Thyroid gland (tissue), 4 donors: Measurements from ENCODE around the gene PDE11A. TPM values are rescaled to one million over a fixed set of nuclear protein-coding genes. Genes with fewer than 3 reads are reported as not detected.

Source experiments
- DNase-seq, 2 donors: peaks; one replicate each; pipeline ENCODE4 v3.0.0-alpha.2; 2019
- H3K27ac ChIP-seq, 3 donors: fragments of 200-600 bp; sonication (generic); 1 replicate in 2 of 3; 2 replicates in 1 of 3; pipeline ENCODE4 v1.5.1; 2016 to 2019; ENCODE audit warnings: mild to moderate bottlenecking in 1 of 3, moderate library complexity in 1 of 3
- H3K27me3 ChIP-seq: fragments of 200-600 bp; sonication (generic); one replicate; pipeline ENCODE4 v1.5.1; 2019
- H3K36me3 ChIP-seq, 2 donors: fragments of 200-600 bp; sonication (generic); one replicate each; pipeline ENCODE4 v1.5.1; 2016 to 2019
- H3K4me1 ChIP-seq, 2 donors: fragments of 200-600 bp; sonication (generic); one replicate each; pipeline ENCODE4 v1.5.1; 2017 to 2019
- H3K4me3 ChIP-seq, 3 donors: fragments of 200-600 bp; sonication (generic); replicated peaks in 1 of 3; 1 replicate in 2 of 3; 2 replicates in 1 of 3; pipeline ENCODE4 v1.5.1; 2016; ENCODE audit warnings: mild to moderate bottlenecking in 1 of 3
- H3K9me3 ChIP-seq: fragments of 200-600 bp; sonication (generic); one replicate; pipeline ENCODE4 v1.5.1; 2017
- POLR2A ChIP-seq, 2 donors: fragments of 450-650 bp; IDR thresholded peaks; one replicate each; pipeline ENCODE4 v1.6.1; 2017; ENCODE audit warnings: antibody characterized with exemption in 2 of 2, mild to moderate bottlenecking in 2 of 2, moderate library complexity in 1 of 2
- WGBS, 2 donors: methylation state at CpG; one replicate each; pipeline ENCODE4 v1.1.5; 2017; 5-methylcytosine and 5-hydroxymethylcytosine counted together
- intact Hi-C: fragments of 100-400 bp; cut with DNase I; formaldehyde crosslinking; loops from one replicate; pipeline ENCODE4 v1.15.1; 2023
- total RNA-seq, 4 donors: library from RNA; depleted of rRNA; stranded (reverse); fragments of >200 nt; gene quantifications; one replicate each; pipeline ENCODE4 v1.2.3, GENCODE V29; 2016
- TF ChIP-seq, protein P1 (sequence below), 6 experiments: fragments of 200-600 bp in 3 of 6; fragments of 450-650 bp in 3 of 6; sonication (generic) in 3 of 6; IDR thresholded peaks; one replicate each; pipeline ENCODE4 v1.5.1; 2016 to 2019; ENCODE audit warnings: antibody characterized with exemption in 6 of 6, mild to moderate bottlenecking in 2 of 6, inconsistent platforms in 1 of 6, moderate library complexity in 1 of 6

Gene PDE11A
- total RNA-seq, 4 donors from 2014 or later = 2.2 to 4.0 (median 3.0) TPM

DNA sequence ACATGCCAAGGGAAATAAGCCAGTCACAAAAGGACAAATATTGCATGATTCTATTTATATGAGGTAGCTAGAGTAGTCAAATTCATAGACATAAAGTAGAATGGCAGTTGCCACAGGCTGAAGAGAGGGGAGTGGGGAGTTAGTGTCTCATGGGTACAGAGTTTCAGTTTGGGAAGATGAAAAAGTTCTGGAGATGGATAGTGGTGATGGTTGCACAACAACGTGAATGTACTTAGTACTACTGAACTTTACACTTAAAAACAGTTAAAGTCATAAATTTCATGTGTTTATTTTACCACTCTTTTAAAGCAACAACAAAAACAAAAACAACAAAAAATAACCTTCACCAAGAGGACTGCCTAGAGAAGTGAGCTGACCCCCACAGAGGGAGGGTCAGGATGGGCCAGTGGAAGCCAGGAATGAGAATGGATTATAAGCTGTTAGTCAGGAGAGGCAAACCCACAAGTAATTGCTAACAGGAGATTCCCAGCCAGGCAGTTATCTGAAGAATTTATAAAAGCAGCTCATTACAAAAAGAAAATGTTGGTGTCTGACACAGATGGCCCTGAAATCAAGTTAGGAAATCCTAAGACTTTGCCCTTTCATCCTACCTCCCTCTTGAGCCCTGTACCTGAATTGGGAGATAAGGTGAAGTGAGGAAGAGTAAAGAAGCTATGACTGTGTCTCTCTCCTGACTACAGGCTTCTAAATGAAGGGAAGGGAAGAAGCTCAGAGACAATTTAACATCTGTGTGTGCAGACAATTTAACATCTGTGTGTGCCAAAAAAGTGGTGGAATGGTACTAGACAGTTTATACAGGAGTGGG lies 263.4 kb downstream of the PDE11A start:
- Histone ChIP-seq H3K27me3 (no peaks in the 10 kb centered on the region), H3K9me3 (no peaks in the 10 kb centered on the region), H3K4me3 (no peak overlapping the region), H3K36me3 (no peaks in the 10 kb centered on the region), H3K27ac (no peak overlapping the region), H3K4me1 (no peaks in the 10 kb centered on the region)
- intact Hi-C loops = no loop called here
- TF ChIP-seq POLR2A (IDR thresholded peaks at IDR 0.05) = no peak
- TF ChIP-seq, protein P1, sequence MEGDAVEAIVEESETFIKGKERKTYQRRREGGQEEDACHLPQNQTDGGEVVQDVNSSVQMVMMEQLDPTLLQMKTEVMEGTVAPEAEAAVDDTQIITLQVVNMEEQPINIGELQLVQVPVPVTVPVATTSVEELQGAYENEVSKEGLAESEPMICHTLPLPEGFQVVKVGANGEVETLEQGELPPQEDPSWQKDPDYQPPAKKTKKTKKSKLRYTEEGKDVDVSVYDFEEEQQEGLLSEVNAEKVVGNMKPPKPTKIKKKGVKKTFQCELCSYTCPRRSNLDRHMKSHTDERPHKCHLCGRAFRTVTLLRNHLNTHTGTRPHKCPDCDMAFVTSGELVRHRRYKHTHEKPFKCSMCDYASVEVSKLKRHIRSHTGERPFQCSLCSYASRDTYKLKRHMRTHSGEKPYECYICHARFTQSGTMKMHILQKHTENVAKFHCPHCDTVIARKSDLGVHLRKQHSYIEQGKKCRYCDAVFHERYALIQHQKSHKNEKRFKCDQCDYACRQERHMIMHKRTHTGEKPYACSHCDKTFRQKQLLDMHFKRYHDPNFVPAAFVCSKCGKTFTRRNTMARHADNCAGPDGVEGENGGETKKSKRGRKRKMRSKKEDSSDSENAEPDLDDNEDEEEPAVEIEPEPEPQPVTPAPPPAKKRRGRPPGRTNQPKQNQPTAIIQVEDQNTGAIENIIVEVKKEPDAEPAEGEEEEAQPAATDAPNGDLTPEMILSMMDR (IDR thresholded peaks at IDR 0.05) = no peak
- WGBS, 2 donors = 92 to 93% methylated on average over 1 of the region's 1 CpG
- DNase-seq = no peak

DNA sequence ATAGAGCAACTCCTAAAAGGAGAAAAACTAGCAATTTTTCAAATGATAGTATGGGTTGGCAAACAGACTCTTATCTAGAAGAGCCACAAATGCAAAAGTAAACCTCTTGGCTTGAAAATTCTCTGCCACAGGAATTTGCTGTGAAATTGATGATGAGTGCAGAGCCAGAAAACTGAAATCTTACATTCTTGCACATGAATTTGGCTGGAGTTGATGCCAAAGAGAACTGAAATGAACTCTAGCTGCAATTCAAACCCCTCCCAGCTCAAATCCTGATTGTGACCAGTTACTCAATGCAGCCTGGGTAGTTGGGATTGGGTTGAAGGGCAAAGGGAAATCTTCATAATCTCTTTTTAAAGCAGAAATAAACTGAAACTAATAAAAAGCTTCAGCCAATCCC lies 266.6 kb downstream of the PDE11A start:
- Histone ChIP-seq H3K27ac (no peak overlapping the region), H3K4me1 (no peaks in the 10 kb centered on the region), H3K27me3 (no peaks in the 10 kb centered on the region), H3K36me3 (no peaks in the 10 kb centered on the region), H3K9me3 (no peaks in the 10 kb centered on the region), H3K4me3 (no peak overlapping the region)
- intact Hi-C loops = no loop called here
- TF ChIP-seq, protein P1 (IDR thresholded peaks at IDR 0.05) = no peak
- TF ChIP-seq POLR2A (IDR thresholded peaks at IDR 0.05) = no peak
- DNase-seq = no peak

DNA sequence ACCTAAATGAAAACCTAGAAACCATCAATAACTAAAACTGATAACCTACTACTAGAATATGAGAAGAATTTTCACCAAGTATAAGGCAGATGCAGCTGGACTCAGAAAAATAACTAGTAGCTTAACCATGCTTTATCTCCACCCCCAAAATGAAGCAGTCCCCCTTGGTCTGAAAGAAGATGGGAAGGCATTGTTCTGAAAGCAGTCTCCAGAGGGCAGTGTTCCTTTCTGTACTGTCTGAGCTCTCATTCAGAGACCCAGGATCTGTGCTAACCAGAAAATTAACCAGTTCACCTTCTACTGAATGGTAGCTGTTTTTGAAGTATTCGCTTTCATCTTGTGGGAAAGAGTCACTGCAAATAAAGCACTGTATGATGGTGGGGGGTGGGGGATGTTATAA lies 273.0 kb downstream of the PDE11A start:
- H3K4me3 ChIP-seq = no peak overlapping the region
- H3K27ac ChIP-seq = no peak overlapping the region
- no peaks in the 10 kb centered on the region for H3K36me3 ChIP-seq
- H3K27me3 ChIP-seq = no peaks in the 10 kb centered on the region
- peak; percentile 10 to 11 for DNase-seq
- no peaks in the 10 kb centered on the region for H3K9me3 ChIP-seq
- intact Hi-C loops = no loop called here
- 29 to 35% methylated on average over 1 of the region's 1 CpG for WGBS, 2 donors
- no peaks in the 10 kb centered on the region for H3K4me1 ChIP-seq
- TF ChIP-seq, protein P1 (IDR thresholded peaks at IDR 0.05) = peak in 4 of 6 experiments; percentile 12 to 57 (median 49)
- TF ChIP-seq POLR2A (IDR thresholded peaks at IDR 0.05) = no peak

DNA sequence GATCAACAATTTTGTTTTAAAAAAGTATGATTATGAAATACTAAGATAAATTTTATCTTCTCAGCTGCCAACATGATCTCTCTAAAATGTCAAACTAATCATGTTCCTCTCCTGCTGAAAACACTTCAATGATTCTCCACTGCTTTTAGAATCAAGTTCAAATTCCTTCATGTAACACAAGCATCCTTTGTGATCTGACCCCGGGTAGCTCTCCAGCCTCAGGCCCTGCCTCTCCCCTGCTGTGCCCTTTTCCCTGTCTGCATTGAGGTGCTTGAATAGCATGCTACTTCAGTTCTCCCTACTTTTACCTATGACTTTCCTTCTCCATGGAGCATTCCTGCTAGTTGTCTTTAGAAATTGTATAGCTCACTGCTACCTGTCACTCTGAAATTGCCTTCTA lies 274.8 kb downstream of the PDE11A start:
- no peak for TF ChIP-seq POLR2A (IDR thresholded peaks at IDR 0.05)
- TF ChIP-seq, protein P1 (IDR thresholded peaks at IDR 0.05) = no peak
- Histone ChIP-seq H3K9me3 (no peaks in the 10 kb centered on the region), H3K27me3 (no peaks in the 10 kb centered on the region), H3K36me3 (no peaks in the 10 kb centered on the region), H3K27ac (no peak overlapping the region), H3K4me1 (no peaks in the 10 kb centered on the region), H3K4me3 (no peak overlapping the region)
- WGBS, 2 donors = 3 to 12% methylated on average over 1 of the region's 1 CpG
- intact Hi-C loops = no loop called here
- DNase-seq = no peak

DNA sequence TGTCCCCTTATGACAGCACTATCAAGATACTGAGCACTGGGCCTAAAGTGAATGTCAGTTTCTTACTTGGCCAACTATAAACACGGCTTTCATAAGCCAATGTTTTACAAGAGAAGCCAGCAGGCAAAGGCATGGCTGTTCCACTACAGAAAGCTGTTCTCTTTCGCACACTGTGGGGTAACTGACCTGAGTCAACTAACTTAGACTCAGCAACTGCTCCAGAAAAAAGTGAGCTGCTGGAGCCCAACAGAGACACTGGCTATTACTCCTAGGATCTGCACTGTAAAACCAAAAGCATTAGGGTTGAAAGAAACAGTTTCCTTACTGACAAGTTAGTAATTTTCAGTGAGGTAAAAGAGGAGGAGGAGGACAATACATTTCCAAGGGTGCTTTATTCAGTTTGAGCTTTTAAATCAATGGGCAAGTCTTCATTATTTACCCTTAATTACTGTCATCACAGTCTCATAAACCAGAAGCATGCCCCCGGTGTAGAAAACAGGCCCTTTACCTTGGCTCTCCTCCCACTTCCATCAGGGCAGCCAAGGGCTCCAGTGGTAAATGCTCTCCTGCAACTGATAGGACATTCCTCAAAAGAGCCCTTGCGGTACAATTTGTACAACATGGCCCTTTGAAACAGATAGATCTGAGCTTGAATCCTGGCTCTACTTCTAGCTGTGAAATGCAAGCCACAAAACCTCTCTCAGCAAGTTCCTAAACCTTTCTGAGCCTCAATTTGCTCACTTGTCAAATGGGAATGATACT lies 275.7 kb downstream of the PDE11A start:
- no peak overlapping the region for H3K27ac ChIP-seq
- no peak for DNase-seq
- no peaks in the 10 kb centered on the region for H3K4me1 ChIP-seq
- intact Hi-C loops = no loop called here
- H3K4me3 ChIP-seq = no peak overlapping the region
- no peaks in the 10 kb centered on the region for H3K36me3 ChIP-seq
- no peak for TF ChIP-seq POLR2A (IDR thresholded peaks at IDR 0.05)
- TF ChIP-seq, protein P1 (IDR thresholded peaks at IDR 0.05) = no peak
- WGBS, 2 donors = 57 to 75% methylated on average over 4 of the region's 4 CpGs
- H3K9me3 ChIP-seq = no peaks in the 10 kb centered on the region
- no peaks in the 10 kb centered on the region for H3K27me3 ChIP-seq
